ENCODE data around the gene UBE3D. TPM values are rescaled to one million over a fixed set of nuclear protein-coding genes. Genes with fewer than 3 reads are reported as not detected.

Gene UBE3D
- total RNA-seq, 1 experiment from 2014 or later: 11.0 TPM

- H3K27ac ChIP-seq (ENCODE audit: low read length): no peak overlapping the region
- BruUV-seq (replicated peaks): no TSS peak
- POLR2A ChIA-PET: no interaction called here
- ATAC-seq: no peak
- no peak for DNase-seq (ENCODE audit: low read depth, low spot score)
- no peaks in the 10 kb centered on the region for H3K9me3 ChIP-seq (ENCODE audit: control insufficient read depth, insufficient read depth, low read depth, low read length)
- in situ Hi-C loops (cut with HindIII; ENCODE audit: low pct_unique_long_range_greater_than_20kb, low sequenced_read_pairs): no loop called here
- no peaks in the 10 kb centered on the region for H3K27me3 ChIP-seq (ENCODE audit: control insufficient read depth, insufficient read depth, low read length)
- no peak overlapping the region for H3K4me3 ChIP-seq (ENCODE audit: low read depth in 2 of 2, low read length in 2 of 2)
- H3K4me1 ChIP-seq (ENCODE audit: control insufficient read depth, insufficient read depth, low read length): no peaks in the 10 kb centered on the region
- TF ChIP-seq, protein P1, sequence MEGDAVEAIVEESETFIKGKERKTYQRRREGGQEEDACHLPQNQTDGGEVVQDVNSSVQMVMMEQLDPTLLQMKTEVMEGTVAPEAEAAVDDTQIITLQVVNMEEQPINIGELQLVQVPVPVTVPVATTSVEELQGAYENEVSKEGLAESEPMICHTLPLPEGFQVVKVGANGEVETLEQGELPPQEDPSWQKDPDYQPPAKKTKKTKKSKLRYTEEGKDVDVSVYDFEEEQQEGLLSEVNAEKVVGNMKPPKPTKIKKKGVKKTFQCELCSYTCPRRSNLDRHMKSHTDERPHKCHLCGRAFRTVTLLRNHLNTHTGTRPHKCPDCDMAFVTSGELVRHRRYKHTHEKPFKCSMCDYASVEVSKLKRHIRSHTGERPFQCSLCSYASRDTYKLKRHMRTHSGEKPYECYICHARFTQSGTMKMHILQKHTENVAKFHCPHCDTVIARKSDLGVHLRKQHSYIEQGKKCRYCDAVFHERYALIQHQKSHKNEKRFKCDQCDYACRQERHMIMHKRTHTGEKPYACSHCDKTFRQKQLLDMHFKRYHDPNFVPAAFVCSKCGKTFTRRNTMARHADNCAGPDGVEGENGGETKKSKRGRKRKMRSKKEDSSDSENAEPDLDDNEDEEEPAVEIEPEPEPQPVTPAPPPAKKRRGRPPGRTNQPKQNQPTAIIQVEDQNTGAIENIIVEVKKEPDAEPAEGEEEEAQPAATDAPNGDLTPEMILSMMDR (IDR thresholded peaks at IDR 0.05): no peak
- TF ChIP-seq SIN3A (IDR thresholded peaks at IDR 0.05; ENCODE audit: borderline replicate concordance, insufficient read depth, low read depth, low read length) (no peak), POLR2AphosphoS5 (IDR thresholded peaks at IDR 0.05; ENCODE audit: low read depth, low read length) (no peak), TCF7L2 (IDR thresholded peaks at IDR 0.05; ENCODE audit: low read depth, low read length) (no peak)
- CTCF ChIA-PET: no interaction called here
- intact Hi-C loops (cut with micrococcal nuclease; ENCODE audit: unreplicated experiment): no loop called here
- no peaks in the 10 kb centered on the region for H3K36me3 ChIP-seq (ENCODE audit: control insufficient read depth, insufficient read depth, low read length)
These were observed 144.4 kb downstream of the UBE3D start for GRCh38 chr6:82921258-82921657.

DNA sequence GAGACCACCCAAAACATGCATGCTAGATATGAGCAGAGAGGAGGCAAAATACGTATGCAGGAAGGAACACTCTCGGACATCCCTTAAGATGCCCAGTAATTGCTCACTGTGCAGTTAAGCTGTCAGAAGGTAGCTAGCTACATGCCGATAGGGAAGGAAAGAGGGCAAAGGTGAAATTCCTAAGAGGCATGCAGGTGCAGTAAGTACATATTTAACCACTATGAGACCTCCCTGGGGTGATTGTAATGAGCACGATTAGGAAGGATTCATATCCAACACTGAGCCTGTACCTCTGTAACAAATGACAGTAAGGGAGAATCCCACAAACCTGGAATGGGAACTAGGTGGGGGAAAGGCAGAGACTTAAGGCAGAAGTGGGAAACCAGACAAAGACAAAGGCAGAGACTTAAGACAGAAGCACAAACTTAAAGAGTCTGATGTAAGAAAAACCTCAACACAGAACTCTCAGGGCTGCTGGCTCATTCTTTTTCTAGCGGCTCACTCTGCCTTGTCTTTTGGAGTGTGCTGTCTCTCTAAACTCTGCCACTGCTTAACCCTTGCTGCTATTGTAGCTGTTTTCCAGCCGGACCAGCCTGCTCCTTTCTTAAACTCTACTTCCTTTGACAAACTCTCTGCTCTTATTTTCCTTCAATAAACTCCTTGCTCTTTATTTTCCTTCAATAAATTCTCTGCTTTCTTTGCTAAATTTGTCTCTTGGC is 148.1 kb downstream of the UBE3D start:
- CTCF ChIA-PET: no interaction called here
- DNase-seq (ENCODE audit: low read depth, low spot score): no peak
- in situ Hi-C loops (cut with HindIII; ENCODE audit: low pct_unique_long_range_greater_than_20kb, low sequenced_read_pairs): no loop called here

More for the DNA sequence above, 148.1 kb downstream of the UBE3D start:
- Histone ChIP-seq H3K27ac (ENCODE audit: low read length) (no peak overlapping the region), H3K4me3 (ENCODE audit: low read depth in 2 of 2, low read length in 2 of 2) (no peak overlapping the region), H3K4me1 (ENCODE audit: control insufficient read depth, insufficient read depth, low read length) (no peaks in the 10 kb centered on the region), H3K9me3 (ENCODE audit: control insufficient read depth, insufficient read depth, low read depth, low read length) (no peaks in the 10 kb centered on the region), H3K27me3 (ENCODE audit: control insufficient read depth, insufficient read depth, low read length) (no peaks in the 10 kb centered on the region), H3K36me3 (ENCODE audit: control insufficient read depth, insufficient read depth, low read length) (no peaks in the 10 kb centered on the region)
- no peak for ATAC-seq
- POLR2A ChIA-PET: no interaction called here
- TF ChIP-seq, protein P1 (IDR thresholded peaks at IDR 0.05): no peak
- no peak for TF ChIP-seq TCF7L2 (IDR thresholded peaks at IDR 0.05; ENCODE audit: low read depth, low read length)
- TF ChIP-seq POLR2AphosphoS5 (IDR thresholded peaks at IDR 0.05; ENCODE audit: low read depth, low read length): no peak
- TF ChIP-seq REST (IDR thresholded peaks at IDR 0.05; ENCODE audit: insufficient read depth in 1 of 2, low read depth in 2 of 2, low read length in 1 of 2): no peak
- no TSS peak for BruUV-seq (replicated peaks)
- intact Hi-C loops (cut with micrococcal nuclease; ENCODE audit: unreplicated experiment): no loop called here
